ENCODE results near the gene TENM4. TPM values are rescaled to one million over a fixed set of nuclear protein-coding genes. Genes with fewer than 3 reads are reported as not detected.

TENM4 gene
- total and polyA plus RNA-seq, 10 of the 15 experiments (the other 5 are each of a cell fraction or from before 2014, with no cell fraction given) = 0.03 to 0.12 (median 0.06) TPM; not detected in 7

GRCh38 chr11:79067352-79067679 is 373.5 kb downstream of the TENM4 start:
- Histone ChIP-seq H3K9me3 (replicated peaks; ENCODE audit: control insufficient read depth, insufficient read depth, low read length) (no peaks in the 10 kb centered on the region), H3K9ac (ENCODE audit: control insufficient read depth, insufficient read depth, low read length) (no peak overlapping the region), H3K79me2 (ENCODE audit: control insufficient read depth, insufficient read depth, low read length) (no peaks in the 10 kb centered on the region), H3K4me3 (no peak overlapping the region), H2AFZ (ENCODE audit: control insufficient read depth, low read depth, low read length) (no peak overlapping the region), H4K20me1 (ENCODE audit: control insufficient read depth, insufficient read depth) (no peaks in the 10 kb centered on the region), H3K27me3 (replicated peaks in 1 of 2; ENCODE audit: control insufficient read depth in 2 of 2, insufficient read depth in 2 of 2, low read length in 1 of 2) (no peaks in the 10 kb centered on the region), H3K4me2 (ENCODE audit: control insufficient read depth, insufficient read depth) (no peak overlapping the region), H3K36me3 (ENCODE audit: control insufficient read depth in 2 of 2, insufficient read depth in 2 of 2, low read length in 1 of 2) (no peaks in the 10 kb centered on the region), H3K4me1 (ENCODE audit: control insufficient read depth, insufficient read depth, low read length) (no peaks in the 10 kb centered on the region), H3K27ac (ENCODE audit: control insufficient read depth, insufficient read depth) (no peak overlapping the region)
- intact Hi-C loops (cut with micrococcal nuclease; ENCODE audit: unreplicated experiment) (no loop called here), in situ Hi-C loops (cut with MboI) (no loop called here)
- ChIA-PET POLR2A (no interaction called here), CTCF (interaction anchor here (1.4 to 2.4 kb wide), 2 partner anchors 31 to 33 kb away, joined by 3 to 8 read pairs; no protein-coding TSS in a partner anchor), RAD21 (ENCODE audit: unreplicated experiment) (interaction anchor here (0.9 kb wide), 1 partner anchor 31 kb away, joined by 4 read pairs; no protein-coding TSS in a partner anchor), SMC1A (ENCODE audit: uncharacterized antibody, unreplicated experiment) (no interaction called here)
- no peak for DNase-seq (ENCODE audit: low read depth, low spot score)
- ATAC-seq = no peak
- WGBS (ENCODE audit: insufficient coverage, insufficient replicate concordance, low lambda C conversion rate, missing lambda C conversion rate) = 49% methylated on average over 6 of the region's 6 CpGs
- no peak for FAIRE-seq
- TF ChIP-seq REST (IDR thresholded peaks at IDR 0.05; ENCODE audit: low read depth, low read length) (no peak), ZNF687 (IDR thresholded peaks at IDR 0.05) (no peak), LARP7 (IDR thresholded peaks at IDR 0.05) (no peak), SIX5 (IDR thresholded peaks at IDR 0.05; ENCODE audit: low read depth, low read length, severe bottlenecking) (no peak), CEBPZ (IDR thresholded peaks at IDR 0.05; ENCODE audit: low read depth, low read length) (no peak), MEF2B (IDR thresholded peaks at IDR 0.05; ENCODE audit: partially characterized antibody, poor library complexity, severe bottlenecking) (no peak), RBBP5 (conservative IDR thresholded peaks at IDR 0.05) (no peak), DPF2 (IDR thresholded peaks at IDR 0.05) (no peak), RCOR1 (conservative IDR thresholded peaks at IDR 0.05; ENCODE audit: low read depth, low read length) (no peak), WRNIP1 (IDR thresholded peaks at IDR 0.05; ENCODE audit: borderline replicate concordance, low read depth, low read length) (no peak), ZNF622 (IDR thresholded peaks at IDR 0.05) (no peak), MEF2A (IDR thresholded peaks at IDR 0.05; ENCODE audit: insufficient read depth, low read depth, low read length) (no peak)
- no TSS peak for BruUV-seq (replicated peaks)
